HG03565 (cell line): ENCODE measurements around the gene KRT6A.
"Not testable (repeated sequence)": the region's sequence is repeated elsewhere in the genome, so short reads cannot be mapped to it uniquely, and the experiment has no call there.

Source experiments
- ATAC-seq: cut with Tn5 transposase; IDR thresholded peaks from one replicate; pipeline ENCODE4 v1.9.1; 2021; ENCODE audit warnings: mild to moderate bottlenecking, moderate library complexity; ENCODE audit not compliant: unreplicated experiment

KRT6A gene

DNA sequence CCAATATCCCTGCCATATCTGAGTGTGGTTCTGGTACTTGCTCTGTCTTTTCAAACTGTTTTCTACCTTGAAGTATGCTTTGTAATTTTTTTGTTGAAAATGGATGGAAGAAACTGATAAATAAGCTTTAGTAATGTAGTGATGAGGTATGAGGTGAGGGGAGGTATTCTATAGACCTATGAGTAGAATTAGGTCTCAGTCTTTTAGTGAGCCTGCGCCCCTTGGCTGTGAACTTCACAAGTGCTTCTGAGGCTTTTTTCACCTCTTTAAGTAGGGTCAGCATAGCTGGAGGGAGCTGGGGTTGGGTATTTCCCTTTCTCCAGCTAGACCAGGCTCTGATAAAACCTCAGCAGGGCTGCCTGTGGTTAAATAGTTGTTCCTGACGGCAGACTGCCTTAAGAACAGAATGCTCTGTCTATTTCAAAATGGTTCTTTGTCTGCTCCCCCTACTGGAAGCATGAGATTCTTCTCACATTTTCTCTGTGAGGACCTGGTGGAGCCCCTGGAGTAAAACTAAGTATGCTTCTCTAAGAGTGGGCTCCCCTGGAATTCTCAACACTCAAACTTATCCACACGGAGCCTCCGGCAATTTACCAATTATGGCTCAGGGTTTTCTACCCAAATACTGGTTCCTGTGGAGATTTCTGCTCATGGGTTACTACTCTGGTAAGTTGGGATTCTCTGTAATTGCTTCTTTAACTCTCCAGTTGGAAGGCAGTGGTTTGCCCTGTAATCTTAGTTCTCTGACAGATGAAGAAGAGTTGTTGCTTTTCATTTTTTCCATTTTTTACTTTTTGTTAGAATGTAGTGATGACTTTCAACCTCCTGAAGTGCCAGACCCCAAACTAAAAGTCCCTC lies 14.0 kb upstream of the KRT6A start:
- no peak for ATAC-seq

DNA sequence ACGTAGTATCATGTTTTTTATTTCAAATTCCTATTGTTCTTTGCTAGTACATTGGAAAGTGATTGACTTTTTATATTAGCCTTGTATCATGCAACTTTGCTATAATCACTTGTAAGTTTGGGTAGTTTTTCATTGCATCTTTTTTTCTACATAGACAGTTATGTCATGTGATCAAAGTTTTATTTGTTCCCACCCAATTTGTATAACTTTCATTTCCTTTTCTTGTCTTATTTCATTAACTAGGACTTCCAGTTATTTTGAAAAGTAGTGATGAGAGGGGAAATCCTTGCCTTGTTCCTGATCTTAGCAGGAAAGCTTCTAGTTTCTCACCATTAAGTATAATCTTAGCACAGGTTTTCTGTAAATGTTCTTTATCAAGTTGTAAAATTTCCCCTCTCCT lies 9.8 kb upstream of the KRT6A start:
- ATAC-seq = no peak

DNA sequence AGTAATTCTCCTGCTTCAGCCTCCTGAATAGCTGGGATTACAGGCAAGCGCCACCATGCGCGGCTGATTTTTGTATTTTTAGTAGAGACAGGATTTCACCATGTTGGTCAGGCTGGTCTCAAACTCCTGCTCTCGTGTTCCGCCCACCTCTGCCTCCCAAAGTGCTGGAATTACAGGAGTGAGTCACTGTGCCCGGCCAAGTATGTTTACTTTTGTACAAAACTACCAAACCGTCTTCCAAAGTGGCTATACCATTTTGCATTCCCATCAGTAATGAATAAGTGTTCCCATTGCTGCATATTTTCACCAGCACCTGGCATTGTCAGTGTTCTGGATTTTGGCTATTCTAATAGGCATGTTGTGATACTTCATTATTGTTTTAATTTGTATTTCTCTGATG lies 8.4 kb upstream of the KRT6A start:
- no peak for ATAC-seq

GRCh38 chr12:52500574-52500973 lies 7.5 kb upstream of the KRT6A start:
- ATAC-seq = not testable (repeated sequence)

- no peak for ATAC-seq
Measured at GRCh38 chr12:52499806-52500560, 6.9 kb upstream of the KRT6A start.

DNA sequence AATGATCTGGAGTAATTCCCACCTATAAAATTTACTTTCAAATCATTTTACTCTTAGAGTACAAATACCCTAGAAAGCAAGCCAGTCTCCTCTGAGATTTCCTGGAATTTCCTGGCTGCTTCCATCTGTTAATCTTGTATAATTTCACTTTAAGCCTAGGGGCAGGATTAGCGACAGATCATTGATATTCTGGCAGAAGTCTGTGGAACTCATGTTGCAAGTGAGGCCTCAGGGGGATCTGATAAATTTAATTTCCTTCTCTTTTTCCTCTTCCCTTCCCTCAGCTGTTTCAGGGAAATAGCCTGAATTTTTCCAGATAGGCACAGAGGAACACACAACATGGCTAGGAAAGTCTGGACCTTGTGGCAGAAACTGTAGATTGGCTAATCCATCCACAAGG lies 5.9 kb upstream of the KRT6A start:
- ATAC-seq = no peak

DNA sequence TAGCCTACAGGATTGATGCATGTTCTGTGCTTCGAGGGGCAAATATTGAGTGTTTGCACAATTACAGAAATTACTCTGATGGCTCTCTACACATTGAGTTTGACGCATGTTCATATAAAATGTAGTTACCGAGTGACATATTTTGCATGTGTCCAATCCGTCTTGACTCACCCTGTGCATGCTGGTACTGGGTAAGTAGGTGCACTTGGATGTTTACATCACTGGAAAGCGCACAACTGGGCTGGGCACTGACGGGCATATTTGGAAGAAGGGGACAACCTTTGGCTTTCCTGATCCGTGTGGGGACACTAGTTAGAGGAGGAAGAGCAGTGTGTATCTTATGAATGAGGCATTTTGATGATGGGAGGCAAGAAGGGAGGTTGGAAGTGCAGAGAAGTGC lies 4.9 kb upstream of the KRT6A start:
- no peak for ATAC-seq

- no peak for ATAC-seq
Measured at GRCh38 chr12:52496590-52497071, 3.6 kb upstream of the KRT6A start.

GRCh38 chr12:52496054-52496453 lies 3.0 kb upstream of the KRT6A start:
- no peak for ATAC-seq

DNA sequence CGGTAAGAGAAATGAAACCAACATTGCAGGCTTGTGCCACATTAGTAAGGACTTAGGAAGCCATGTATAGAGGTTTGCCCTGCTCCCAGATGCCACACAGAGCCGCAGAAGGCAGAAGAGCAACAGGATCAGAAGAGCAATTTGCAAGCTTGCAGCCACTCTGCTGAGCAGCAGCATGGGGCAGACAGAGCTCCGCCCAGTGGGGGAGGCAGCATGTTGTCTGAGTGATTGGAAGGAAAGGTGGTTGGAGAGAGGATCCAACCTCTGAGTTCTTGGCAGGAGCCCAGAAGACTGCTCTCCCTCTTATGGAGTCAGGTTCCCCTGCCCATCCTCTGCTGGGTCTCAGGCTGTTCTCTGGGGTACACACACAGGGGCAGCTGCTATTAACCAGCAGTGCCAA lies 2.3 kb upstream of the KRT6A start:
- ATAC-seq = no peak

- no peak for ATAC-seq
Measured at GRCh38 chr12:52494518-52494917, 1.5 kb upstream of the KRT6A start.

DNA sequence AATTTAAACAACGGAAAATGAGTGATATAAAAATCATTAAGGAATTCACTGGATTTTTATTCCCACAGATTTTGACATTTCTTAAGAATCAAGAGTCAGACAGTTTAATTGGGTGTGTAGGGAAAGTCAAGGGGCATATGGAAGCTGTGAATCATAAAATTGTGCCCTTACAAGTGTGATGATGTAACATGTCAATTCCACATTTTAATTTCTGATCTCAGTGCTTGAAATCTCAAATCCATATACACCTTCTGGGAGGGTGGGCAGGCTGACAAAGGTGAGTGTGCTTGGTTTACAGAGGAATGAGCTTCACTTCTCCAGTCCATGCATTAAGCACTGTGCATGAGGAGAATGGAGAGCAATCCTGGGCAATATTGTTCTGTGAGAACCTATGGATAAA lies 1.0 kb upstream of the KRT6A start:
- no peak for ATAC-seq

- ATAC-seq = not testable (repeated sequence)
Measured at GRCh38 chr12:52492405-52492804, 652 bp downstream of the KRT6A start.

DNA sequence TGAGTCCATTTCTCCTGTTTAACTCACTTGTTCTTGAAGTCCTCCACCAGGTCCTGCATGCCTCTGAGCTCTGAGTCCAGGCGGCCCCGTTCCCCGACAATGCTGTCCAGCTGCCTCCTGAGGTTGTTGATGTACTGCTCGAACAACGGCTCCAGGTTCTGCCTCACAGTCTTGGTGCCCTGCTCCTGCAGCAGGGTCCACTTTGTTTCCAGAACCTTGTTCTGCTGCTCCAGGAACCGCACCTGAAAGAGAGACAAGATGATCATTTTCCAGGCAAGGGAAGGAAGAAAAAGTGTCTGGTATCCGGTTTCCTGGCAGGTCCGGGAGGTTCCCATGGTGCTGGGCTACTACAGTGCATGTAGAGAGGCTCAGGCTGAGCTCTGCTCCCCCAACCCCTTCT lies 1.6 kb downstream of the KRT6A start:
- ATAC-seq = not testable (repeated sequence)

DNA sequence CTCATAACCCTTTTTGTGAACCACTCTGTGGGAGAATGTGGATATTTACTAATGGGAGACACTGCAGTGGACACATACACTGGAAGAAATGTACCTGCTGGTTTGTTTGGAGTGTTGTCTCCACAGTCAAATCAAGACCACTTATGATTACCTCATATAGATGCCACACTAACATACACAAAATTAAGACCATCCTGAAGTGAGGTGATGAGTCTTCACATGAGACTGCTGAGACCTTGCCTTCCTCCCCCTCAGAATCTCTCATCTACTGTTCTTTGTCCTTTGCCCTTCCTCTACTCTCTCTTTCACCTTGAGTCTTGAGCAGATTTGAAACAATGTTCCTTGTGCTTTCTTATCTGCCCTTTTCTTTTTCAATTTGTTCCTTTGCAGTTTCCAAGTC lies 4.3 kb downstream of the KRT6A start:
- no peak for ATAC-seq

GRCh38 chr12:52487744-52488443 lies 5.2 kb downstream of the KRT6A start:
- ATAC-seq = not testable (repeated sequence)

- no peak for ATAC-seq
Measured at GRCh38 chr12:52487211-52487610, 5.8 kb downstream of the KRT6A start.

DNA sequence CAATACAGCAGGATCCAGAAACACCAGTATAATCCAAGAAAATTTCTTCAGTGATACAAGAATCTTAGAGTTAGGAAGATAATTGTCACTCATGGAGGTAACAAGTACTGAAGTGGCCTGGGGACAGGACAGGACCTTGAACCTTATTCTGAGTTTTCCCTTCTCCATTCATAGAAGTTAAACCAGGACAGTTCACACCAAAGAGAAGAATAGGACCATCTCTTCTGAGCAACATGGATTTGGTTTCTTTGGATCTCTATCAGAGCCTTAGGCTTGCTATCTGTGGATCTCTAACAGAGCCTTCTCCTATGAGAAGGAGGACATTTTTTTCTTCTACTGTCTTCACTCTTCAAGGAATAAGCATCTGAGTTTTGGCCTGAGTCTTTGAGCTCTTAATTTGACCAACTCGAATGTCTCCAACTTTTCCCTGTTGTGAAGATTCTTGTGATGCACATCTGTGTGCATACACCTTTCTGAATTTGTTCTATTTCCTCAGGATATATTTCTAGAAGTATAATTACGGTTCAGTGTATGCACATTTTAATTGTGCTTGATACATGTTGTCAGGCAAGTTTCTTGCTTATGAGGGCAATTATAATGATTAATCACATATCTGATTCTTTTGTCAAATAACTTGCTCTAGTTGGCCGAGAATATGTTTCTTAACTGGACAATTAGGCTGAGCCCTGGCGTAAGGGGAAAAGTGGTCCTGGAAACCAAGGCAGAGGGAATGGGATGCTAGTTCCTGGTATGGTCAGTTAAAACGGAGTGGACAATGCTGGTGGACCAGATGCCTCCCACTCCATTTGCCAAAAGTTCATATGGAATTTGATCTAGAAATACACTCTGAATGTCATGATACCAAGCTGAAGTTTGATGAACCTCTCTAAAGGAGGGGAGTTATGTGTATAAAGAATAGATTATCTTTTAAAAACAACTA lies 6.6 kb downstream of the KRT6A start:
- ATAC-seq = no peak

DNA sequence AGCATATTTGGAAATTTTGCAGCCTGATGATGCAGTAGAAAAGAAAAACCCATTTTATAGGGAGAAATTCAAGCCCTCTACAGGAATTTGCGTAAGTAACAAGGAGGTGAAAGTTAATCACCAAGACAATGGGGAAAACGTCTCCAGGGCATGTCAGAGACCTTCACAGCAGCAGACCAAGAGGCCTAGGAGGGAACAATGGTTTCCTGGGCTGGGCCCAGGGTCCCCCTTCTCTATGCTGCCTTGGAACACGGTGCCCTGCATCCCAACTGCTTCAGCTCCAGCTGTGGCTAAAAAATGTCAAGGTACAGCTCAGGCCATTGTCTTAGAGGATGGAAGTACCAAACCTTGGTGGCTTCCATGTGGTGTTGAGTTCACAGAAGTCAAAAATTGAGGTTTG lies 13.0 kb downstream of the KRT6A start:
- ATAC-seq = no peak

- ATAC-seq = no peak
Measured at GRCh38 chr12:52477651-52478050, 15.4 kb downstream of the KRT6A start.
